HG03378 (cell line): ENCODE measurements around the gene ATP6V0C.

Experiments used
- ATAC-seq: cut with Tn5 transposase; IDR thresholded peaks from one replicate; pipeline ENCODE4 v1.9.1; 2021; ENCODE audit warnings: mild to moderate bottlenecking, moderate library complexity; ENCODE audit not compliant: unreplicated experiment

Gene ATP6V0C

DNA sequence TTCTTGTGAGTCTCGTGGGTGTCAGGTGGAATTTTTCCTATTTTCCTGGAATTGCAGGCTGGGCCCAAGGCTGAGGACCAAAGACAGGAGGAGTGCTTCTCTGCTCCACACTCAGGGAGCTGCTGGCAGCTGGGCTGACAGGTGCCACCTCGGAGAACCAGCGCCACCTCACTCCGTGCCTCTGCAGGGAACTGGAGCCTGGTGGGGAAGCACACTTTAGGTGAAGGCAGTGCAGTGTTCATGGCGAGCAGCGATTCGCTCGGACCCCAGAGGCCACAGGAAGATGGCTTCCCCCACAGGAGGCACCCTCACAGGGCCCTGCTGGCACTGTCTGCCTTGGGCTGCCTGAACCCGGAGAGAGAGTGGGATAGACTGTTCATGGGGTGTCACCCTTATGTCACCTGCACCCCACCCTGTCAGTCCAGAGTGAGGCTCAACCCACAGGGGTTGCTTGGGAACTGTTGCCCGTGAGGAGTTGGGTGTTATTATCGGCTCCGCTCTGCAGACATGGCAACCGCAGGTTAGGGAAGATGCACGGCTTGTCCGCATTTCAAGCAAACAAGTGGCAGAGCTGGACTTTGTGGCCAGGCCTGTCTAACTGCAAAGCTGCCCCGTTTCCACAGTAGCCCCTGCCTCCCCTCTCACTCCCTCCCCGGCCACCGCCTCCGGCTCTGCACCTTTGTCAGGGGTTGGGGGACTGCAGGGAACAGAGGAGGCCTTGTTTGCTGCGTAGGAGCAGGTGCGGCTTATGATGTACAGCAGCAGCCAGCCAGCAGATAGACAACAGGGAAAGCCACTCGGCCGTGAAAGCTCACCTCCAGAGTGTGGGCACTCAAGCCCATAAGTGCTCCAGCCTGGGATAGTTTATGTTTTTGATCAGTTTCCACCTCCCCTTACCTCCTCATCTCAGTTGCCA is 23.3 kb upstream of the ATP6V0C start:
- no peak for ATAC-seq

DNA sequence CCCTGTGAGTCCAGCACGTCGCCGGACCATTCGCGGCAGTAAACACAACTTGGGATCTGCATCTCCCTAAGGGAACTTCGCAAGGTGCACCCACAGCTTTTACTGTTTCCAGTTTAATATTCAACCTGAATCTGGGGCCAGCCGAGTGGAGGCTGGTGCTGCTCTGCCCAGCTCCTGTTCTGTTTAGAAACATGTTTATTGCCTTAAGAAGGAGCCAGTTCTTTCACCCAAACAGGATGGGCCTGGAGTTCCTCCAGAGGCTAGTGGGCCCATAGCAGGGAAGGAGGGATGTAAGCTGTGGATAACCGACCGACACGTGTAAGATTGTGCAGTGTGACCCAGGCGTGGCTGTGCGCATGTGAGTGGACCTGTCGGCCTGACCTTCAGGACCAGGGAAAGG is 21.5 kb upstream of the ATP6V0C start:
- ATAC-seq: no peak

- ATAC-seq: no peak
These were observed 20.1 kb upstream of the ATP6V0C start for GRCh38 chr16:2493605-2494004.

DNA sequence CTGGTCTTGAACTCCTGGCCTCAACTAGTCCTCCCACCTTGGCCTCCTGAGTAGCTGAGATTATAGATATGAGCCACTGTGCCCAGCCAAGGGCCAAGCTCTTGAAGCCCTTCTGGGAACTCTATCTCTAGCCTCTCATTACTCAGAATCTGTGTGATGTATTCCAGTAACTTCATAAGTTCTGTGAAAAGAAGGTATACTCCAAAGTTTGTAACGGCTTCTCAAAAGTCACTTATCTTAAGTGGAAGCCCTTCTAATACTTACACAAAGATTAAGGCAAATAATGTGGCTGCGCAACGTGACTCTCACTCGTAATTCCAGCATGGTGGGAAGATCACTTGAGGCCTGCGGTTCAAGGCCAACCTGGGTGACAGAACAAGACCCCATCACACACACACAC is 19.1 kb upstream of the ATP6V0C start:
- ATAC-seq: no peak

DNA sequence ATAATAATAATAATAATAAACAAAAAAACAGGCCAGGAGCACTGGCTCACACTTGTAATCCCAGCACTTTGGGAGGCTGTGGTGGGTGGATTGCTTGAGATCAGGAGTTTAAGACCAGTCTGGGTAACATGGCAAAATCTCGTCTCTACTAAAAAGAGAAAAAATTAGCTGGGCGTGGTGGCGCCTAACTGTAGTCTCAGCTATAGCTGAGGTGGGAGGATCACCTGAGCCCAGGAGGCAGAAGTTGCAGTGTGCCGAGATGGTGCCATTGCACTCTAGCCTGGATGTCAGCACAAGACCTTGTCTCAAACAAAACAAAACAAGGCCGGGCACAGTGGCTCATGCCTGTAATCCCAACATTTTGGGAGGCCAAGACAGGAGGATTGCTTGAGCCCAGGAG is 18.7 kb upstream of the ATP6V0C start:
- no peak for ATAC-seq

GRCh38 chr16:2496223-2497115 is 17.3 kb upstream of the ATP6V0C start:
- no peak for ATAC-seq

GRCh38 chr16:2497116-2497630 is 16.6 kb upstream of the ATP6V0C start:
- ATAC-seq: no peak

DNA sequence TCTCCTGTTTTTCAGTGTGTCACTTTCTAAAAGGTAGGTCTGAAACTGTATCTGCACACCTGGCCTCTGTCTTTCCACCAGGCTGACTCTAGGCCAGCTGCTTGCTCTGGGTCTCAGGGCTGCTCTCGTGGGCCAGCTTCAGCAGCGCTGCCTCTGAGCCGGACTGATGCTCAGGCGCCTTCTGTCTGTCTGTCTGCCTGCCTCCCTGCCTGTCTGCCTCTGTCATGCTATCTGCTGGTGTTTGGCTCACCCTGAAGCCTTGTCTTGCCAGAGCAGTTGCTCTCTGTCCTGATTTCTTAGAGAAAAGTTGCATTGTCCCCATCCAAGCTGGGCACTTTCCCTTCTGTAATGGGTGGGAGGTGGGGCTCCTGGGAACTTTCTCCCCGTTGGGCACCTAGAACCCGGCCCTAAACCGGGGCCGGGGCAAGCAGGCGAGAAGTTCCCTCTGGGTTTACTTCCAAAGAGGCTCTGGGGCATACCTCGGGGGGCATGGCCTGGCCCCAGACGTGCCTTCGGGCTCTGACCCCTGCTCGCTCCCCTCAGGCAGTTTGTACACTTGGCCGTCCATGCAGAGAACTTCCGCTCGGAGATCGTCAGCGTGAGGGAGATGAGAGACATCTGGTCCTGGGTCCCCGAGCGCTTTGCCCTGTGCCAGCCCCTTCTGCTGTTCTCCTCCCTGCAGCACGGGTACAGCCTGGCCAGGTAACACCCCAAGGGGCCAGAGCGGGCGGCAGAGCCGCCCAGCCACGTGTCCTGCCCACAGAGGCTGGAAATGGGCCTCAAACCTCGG is 15.9 kb upstream of the ATP6V0C start:
- no peak for ATAC-seq

GRCh38 chr16:2498531-2499253 is 15.1 kb upstream of the ATP6V0C start:
- no peak for ATAC-seq

DNA sequence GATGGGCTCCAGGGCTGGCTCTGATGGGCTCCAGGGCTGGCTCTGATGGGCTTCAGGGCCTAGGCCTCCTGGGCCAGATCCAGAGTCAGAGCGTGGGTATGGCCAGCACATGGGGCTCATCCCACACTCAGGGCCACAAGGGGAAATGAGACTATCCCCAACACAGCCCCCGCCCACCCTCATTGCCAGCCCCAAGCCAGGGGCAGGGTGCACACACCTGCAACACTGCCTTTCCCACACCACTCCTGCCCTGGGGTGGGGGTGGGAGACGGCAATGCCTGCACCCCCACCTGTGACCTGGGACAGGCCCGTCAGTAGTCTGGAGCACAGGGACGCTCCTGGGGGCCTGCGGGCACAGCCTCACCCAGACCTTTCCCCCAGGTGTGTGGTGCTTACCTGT is 14.3 kb upstream of the ATP6V0C start:
- ATAC-seq: no peak

GRCh38 chr16:2499890-2500429 is 13.8 kb upstream of the ATP6V0C start:
- no peak for ATAC-seq

- no peak for ATAC-seq
These were observed 13.3 kb upstream of the ATP6V0C start for GRCh38 chr16:2500430-2500917.

- no peak for ATAC-seq
These were observed 12.6 kb upstream of the ATP6V0C start for GRCh38 chr16:2500918-2501750.

DNA sequence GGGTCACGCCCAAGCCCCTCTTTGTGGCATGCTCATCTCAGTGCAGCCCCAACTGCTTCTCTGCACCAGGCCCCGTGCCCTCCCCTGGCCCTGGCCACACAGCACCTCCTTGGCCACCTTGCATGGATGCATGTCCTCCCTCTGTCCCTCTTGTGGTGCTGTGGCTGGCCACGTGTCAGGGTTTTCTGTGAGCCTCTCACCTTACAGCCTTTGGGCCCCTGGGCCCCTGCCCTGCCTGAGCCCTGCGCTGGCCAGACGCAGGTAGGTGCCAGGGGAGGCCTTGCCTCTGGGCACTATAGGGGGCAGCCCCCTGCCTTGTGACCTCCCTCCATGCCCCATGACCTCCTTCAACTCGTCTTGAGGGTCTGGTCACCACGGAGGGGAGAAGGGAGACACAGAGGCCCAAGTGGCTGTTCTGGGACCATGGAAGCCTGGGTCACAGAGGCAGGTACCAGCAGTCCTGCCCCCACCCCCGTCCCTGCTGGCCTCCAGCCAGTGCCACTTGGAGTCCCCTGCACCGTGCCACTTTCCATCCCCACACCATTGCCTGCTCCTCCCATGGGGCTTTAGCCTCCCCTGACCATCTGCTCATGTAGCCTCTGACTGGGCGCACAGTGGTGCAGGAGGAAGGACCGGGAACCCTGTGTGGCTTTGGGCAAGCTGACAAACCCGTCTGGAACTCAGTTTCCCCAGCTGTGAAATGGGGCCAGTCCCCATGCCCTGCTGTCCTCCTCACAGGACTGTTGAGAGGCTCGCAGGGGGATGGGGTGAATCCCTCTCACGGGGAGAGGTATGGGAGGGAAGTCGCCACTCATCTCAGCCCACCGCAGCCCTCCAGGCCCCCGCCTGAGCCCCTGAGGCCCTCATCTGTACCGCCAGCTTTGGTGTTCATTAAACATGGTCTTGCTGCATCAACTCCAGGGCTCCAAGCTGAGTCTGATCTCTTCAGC is 11.5 kb upstream of the ATP6V0C start:
- ATAC-seq: no peak

GRCh38 chr16:2505695-2506094 is 8.1 kb upstream of the ATP6V0C start:
- no peak for ATAC-seq

DNA sequence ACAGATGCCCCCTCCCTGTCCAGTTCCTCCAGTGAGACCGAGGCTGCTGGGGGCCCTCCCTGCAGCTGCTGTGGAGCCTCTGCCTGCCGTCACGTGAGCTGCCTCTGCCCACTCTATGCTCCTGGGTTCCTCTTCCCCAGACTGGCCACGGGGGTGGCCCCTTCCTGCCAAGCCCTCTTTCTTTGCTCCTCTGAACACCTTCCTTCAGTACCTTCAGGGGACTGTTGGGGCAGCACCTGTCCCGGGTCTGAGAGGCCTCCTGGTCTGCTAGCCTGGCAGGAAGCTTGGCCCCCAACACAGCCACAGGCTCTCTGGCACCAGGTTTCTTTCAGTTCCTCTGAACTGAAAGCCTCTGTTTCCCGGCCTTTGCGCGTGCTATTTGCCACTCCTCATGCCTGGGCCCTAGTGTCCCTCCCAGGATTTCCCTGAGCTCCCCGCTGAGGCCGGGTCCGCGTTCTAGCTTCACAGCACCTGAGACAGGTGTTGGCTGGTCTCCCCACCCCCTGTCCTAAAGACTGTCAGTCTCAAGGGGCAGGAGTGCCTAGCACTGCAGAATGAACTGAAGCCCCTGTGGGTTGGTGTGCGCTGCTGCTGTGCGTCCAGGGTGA is 6.6 kb upstream of the ATP6V0C start:
- peak; percentile 44 for ATAC-seq

DNA sequence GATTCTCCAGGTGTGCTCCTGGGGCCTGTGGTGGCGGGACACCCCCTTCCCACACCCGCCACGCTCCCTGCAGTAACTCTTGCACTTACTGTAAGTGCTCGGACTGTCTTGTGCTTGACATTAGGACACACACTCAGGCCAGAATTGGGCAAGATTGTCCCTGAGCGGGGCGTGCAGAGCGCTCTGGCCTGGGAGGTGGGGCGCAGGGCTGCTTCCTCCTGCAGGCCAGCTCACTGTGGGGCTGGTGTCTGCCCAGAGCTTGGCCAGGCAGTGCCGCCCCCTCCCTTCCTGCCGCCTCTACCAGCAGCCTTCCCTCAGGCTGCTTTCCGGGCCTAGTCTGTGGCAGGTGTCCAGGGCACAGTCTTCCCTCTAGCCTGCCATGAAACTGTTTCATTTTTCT is 6.1 kb upstream of the ATP6V0C start:
- ATAC-seq: no peak
